GM23248 (cell line): Measurements from ENCODE around the gene PDE4B.

ENCODE experiments used
- EZH2 ChIP-seq: fragments of 200-600 bp; sonication (generic); IDR thresholded peaks from 2 replicates; pipeline ENCODE4 v1.6.1; 2018; ENCODE audit warnings: antibody characterized with exemption, mild to moderate bottlenecking; ENCODE audit not compliant: insufficient read depth, poor library complexity, severe bottlenecking
- EZH2phosphoT487 ChIP-seq: fragments of 200-600 bp; sonication (generic); IDR thresholded peaks from 2 replicates; pipeline ENCODE4 v1.6.1; 2018; ENCODE audit warnings: antibody characterized with exemption, moderate library complexity, mild to moderate bottlenecking, low read depth; ENCODE audit not compliant: insufficient read depth

- TF ChIP-seq EZH2 (no peak), EZH2phosphoT487 (no peak)
Observed at GRCh38 chr1:65995928-65996327, 203.2 kb downstream of the PDE4B start.
